SU-DHL-6 (cell line): ENCODE measurements around the gene TTC22.

Experiments
- H2AFZ ChIP-seq: fragments of 200-600 bp; sonication (generic); 2 replicates; pipeline ENCODE4 v1.6.1; 2014; ENCODE audit warnings: low read depth, mild to moderate bottlenecking, moderate library complexity, mixed read lengths, antibody characterized with exemption, low read length; ENCODE audit not compliant: severe bottlenecking
- H3F3A ChIP-seq: fragments of 200-600 bp; shearing (Covaris generic); 2 replicates; pipeline ENCODE4 v1.6.0; 2016; ENCODE audit warnings: antibody characterized with exemption, mild to moderate bottlenecking; ENCODE audit not compliant: insufficient read depth
- H3K27ac ChIP-seq: fragments of 200-600 bp; sonication (generic); 2 replicates; pipeline ENCODE4 v1.5.1; 2016; ENCODE audit warnings: low read depth, mild to moderate bottlenecking, low read length, moderate library complexity, mixed read lengths
- H3K27me3 ChIP-seq: fragments of 200-600 bp; sonication (generic), shearing (Covaris generic); 2 replicates; pipeline ENCODE4 v1.6.0; 2014; ENCODE audit warnings: mild to moderate bottlenecking, low read length
- H3K36me3 ChIP-seq: fragments of 200-600 bp; sonication (generic); 2 replicates; pipeline ENCODE4 v1.6.1; 2014; ENCODE audit warnings: mild to moderate bottlenecking, low read length, mixed read lengths
- H3K4me2 ChIP-seq: fragments of 300-600, 200-600 bp; shearing (Covaris generic), sonication (generic); 2 replicates; pipeline ENCODE4 v1.6.0; 2014; ENCODE audit warnings: low read length, low read depth, mild to moderate bottlenecking; ENCODE audit not compliant: poor library complexity, severe bottlenecking
- H3K4me3 ChIP-seq: fragments of 200-600 bp; sonication (generic); 2 replicates; pipeline ENCODE4 v1.5.1; 2014; ENCODE audit warnings: antibody characterized with exemption, low read length, mild to moderate bottlenecking, mixed read lengths; ENCODE audit not compliant: insufficient read depth, poor library complexity, severe bottlenecking
- H3K79me2 ChIP-seq: fragments of 200-600 bp; sonication (generic); 2 replicates; pipeline ENCODE4 v1.6.1; 2014; ENCODE audit warnings: mild to moderate bottlenecking, low read length, moderate library complexity; ENCODE audit not compliant: insufficient read depth
- H3K9ac ChIP-seq: fragments of 200-600 bp; sonication (generic); 2 replicates; pipeline ENCODE4 v1.7.0; 2014; ENCODE audit warnings: mild to moderate bottlenecking, low read length
- H3K9me2 ChIP-seq: fragments of 200-600 bp; sonication (generic); replicated peaks from 2 replicates; pipeline ENCODE4 v1.6.1; 2014; ENCODE audit warnings: low read length; ENCODE audit not compliant: insufficient read depth
- H3K9me3 ChIP-seq: fragments of 200-600 bp; sonication (generic); 2 replicates; pipeline ENCODE4 v1.6.1; 2014; ENCODE audit warnings: low read length, mixed read lengths; ENCODE audit not compliant: insufficient read depth
- H4K20me1 ChIP-seq: fragments of 200-600 bp; sonication (generic); 2 replicates; pipeline ENCODE4 v1.6.1; 2014; ENCODE audit warnings: low read depth, mild to moderate bottlenecking, antibody characterized with exemption, low read length, moderate library complexity, mixed read lengths
- EZH2phosphoT487 ChIP-seq: fragments of 200-600 bp; sonication (generic), shearing (Covaris generic); conservative IDR thresholded peaks from 2 replicates; pipeline ENCODE4 v1.6.1; 2018; ENCODE audit warnings: mild to moderate bottlenecking, antibody characterized with exemption, low read length, moderate library complexity, mixed read lengths
- TF ChIP-seq, protein P1 (sequence below): fragments of 200-600 bp; sonication (generic); IDR thresholded peaks from one replicate; pipeline ENCODE4 v1.5.1; 2017; ENCODE audit warnings: antibody characterized with exemption, mild to moderate bottlenecking, low read length, moderate library complexity; ENCODE audit not compliant: insufficient read depth, poor library complexity, severe bottlenecking

The TTC22 gene

DNA sequence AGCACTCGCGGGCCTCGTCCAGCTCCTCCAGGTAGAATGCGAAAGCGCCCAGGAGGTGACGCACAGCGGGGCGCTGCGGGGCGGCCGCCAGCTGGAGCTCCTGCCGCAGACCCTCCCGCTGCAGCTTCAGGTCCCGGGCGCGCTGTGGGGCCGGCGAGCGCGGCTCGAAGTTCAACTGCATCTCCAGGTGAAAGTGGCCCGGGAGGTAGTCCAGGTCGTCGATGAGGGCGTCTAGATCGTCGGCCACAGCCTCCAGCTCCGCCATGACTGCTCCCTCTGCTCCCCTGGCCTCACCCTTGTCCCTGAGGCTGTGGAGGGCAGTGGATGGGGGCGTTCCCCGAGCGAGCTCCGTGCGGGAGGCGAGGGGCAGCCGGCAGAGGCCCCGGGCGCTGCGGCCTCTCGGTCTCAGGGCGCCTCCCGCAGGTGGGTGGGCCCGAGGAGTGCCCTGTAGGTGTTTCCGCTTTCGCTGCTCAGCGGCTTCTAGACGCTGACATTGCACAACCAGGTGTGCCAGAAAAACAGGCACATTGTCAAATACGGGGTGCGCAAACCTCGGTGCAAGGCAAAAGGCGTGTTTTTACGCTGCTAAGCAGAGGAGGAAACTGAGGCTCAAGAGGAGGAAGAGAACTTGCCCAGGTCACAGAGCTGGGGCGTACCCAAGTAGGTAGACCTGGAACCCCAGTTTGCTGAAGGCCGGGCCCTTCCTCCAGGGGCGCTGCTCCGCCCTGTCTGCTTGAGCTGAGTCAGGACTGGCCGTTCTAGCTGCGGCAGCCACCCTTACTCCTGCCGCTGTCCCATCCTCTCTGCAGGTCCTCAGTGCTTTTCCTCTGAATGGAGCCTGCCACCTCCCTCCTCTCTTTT, at the start of gene TTC22:
TTC22 (minus strand) TSS at position 425 of the 861 bp plus-strand sequence; CDS start at position 265, 160 bp downstream.
- peak within 1 kb of the TSS; percentile 17 for H2AFZ ChIP-seq
- H4K20me1 ChIP-seq: no peaks in the 10 kb centered on the region
- H3K4me2 ChIP-seq: peak within 1 kb of the TSS; percentile 39
- no peak for TF ChIP-seq EZH2phosphoT487
- TF ChIP-seq, protein P1, sequence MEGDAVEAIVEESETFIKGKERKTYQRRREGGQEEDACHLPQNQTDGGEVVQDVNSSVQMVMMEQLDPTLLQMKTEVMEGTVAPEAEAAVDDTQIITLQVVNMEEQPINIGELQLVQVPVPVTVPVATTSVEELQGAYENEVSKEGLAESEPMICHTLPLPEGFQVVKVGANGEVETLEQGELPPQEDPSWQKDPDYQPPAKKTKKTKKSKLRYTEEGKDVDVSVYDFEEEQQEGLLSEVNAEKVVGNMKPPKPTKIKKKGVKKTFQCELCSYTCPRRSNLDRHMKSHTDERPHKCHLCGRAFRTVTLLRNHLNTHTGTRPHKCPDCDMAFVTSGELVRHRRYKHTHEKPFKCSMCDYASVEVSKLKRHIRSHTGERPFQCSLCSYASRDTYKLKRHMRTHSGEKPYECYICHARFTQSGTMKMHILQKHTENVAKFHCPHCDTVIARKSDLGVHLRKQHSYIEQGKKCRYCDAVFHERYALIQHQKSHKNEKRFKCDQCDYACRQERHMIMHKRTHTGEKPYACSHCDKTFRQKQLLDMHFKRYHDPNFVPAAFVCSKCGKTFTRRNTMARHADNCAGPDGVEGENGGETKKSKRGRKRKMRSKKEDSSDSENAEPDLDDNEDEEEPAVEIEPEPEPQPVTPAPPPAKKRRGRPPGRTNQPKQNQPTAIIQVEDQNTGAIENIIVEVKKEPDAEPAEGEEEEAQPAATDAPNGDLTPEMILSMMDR: peak; percentile 25
- H3F3A ChIP-seq: no peaks in the 10 kb centered on the region
- H3K4me3 ChIP-seq: no peak within 1 kb of the TSS
- no peak within 1 kb of the TSS for H3K27ac ChIP-seq
- H3K9ac ChIP-seq: no peak within 1 kb of the TSS
- H3K79me2 ChIP-seq: no peaks in the 10 kb centered on the region
- H3K27me3 ChIP-seq: no peaks in the 10 kb centered on the region
- no peaks in the 10 kb centered on the region for H3K9me2 ChIP-seq
- H3K36me3 ChIP-seq: no peaks in the 10 kb centered on the region
- H3K9me3 ChIP-seq: no peaks in the 10 kb centered on the region

DNA sequence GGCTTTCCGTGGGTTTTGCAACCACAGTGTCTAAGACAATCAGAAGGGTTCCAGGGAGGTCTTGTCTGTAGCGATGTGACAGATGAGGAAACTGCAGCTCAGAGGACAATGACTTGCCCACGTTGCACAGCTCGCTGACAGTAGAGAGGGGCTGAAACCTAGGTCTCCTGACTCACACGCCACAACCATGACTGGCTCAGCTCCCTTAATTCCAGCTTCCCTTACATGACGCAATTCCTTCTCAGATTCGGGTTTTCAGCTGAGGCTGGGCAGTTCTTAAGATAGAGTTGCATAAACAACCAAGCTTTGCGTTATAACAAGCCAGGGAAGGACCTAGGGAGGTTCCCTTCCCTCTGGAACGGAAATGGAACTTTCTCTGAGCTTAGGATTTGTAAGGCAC, 49.6 kb upstream of the TTC22 start:
- Histone ChIP-seq H3K4me2 (no peak overlapping the region), H3K27ac (no peak overlapping the region), H3K9ac (no peak overlapping the region), H4K20me1 (no peaks in the 10 kb centered on the region), H3K9me2 (no peaks in the 10 kb centered on the region), H3F3A (no peaks in the 10 kb centered on the region), H3K36me3 (peaks cover 11% of the 10 kb centered on the region; the same call in 1 of the 2 replicates), H3K27me3 (no peaks in the 10 kb centered on the region), H2AFZ (no peak overlapping the region), H3K4me3 (no peak overlapping the region), H3K79me2 (no peaks in the 10 kb centered on the region), H3K9me3 (no peaks in the 10 kb centered on the region)
- no peak for TF ChIP-seq EZH2phosphoT487
- TF ChIP-seq, protein P1: no peak

DNA sequence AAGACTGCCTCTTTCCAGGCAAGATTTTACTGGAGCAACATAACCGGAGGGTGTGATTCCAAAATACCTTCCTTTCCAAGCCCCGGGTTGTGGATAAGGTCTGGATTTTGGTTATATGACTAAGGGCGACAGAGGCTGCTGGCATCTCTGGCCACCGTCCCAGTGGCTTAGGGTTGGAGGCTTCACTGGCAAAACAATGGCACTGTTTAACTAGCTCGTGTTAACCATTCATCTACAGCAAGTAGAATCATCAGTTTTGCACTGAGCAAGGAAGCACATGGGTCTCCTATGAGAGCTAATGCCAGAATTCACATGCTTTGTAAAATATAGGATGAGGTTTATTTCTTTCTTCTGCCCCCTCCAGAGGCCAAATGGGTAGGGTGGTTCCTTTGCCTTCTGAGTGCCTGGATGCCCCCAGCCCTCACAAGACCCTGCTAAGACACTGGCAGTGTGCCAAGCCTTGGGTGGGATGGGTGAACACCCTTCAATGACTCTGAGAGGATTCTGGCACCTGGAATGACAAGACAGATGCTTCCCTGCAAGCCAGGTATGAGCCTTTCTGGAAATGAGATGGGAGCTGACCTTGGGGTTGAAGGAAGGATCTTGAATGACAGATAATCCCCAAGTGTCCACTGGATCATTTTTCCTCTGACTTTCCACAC, 49.1 kb upstream of the TTC22 start:
- H3K4me2 ChIP-seq: no peak overlapping the region
- no peak overlapping the region for H3K4me3 ChIP-seq
- H3K79me2 ChIP-seq: no peaks in the 10 kb centered on the region
- TF ChIP-seq, protein P1: no peak
- no peak for TF ChIP-seq EZH2phosphoT487
- no peaks in the 10 kb centered on the region for H3K9me2 ChIP-seq
- no peaks in the 10 kb centered on the region for H3F3A ChIP-seq
- H3K36me3 ChIP-seq: peaks cover 11% of the 10 kb centered on the region; the same call in 1 of the 2 replicates
- no peak overlapping the region for H2AFZ ChIP-seq
- no peak overlapping the region for H3K27ac ChIP-seq
- H3K27me3 ChIP-seq: no peaks in the 10 kb centered on the region
- H4K20me1 ChIP-seq: no peaks in the 10 kb centered on the region
- no peak overlapping the region for H3K9ac ChIP-seq
- no peaks in the 10 kb centered on the region for H3K9me3 ChIP-seq
